Esophagus muscularis mucosa (tissue), 4 donors: ENCODE data around the gene ARID1B. TPM values are rescaled to one million over a fixed set of nuclear protein-coding genes. Genes with fewer than 3 reads are reported as not detected.
"Not testable (repeated sequence)": the region's sequence is repeated elsewhere in the genome, so short reads cannot be mapped to it uniquely, and the experiment has no call there.

Experiments used
- DNase-seq: peaks from one replicate; pipeline ENCODE4 v3.0.0-alpha.2; 2017; ENCODE audit errors: extremely low spot score
- H3K27ac ChIP-seq, 4 donors: fragments of 200-600 bp; sonication (generic); replicated peaks in 1 of 4; 1 replicate in 3 of 4; 2 replicates in 1 of 4; pipeline ENCODE4 v1.5.1; 2016 to 2019; ENCODE audit warnings: mild to moderate bottlenecking in 1 of 4
- H3K27me3 ChIP-seq, 4 donors: fragments of 200-600 bp; sonication (generic); one replicate each; pipeline versions ENCODE4 v1.5.1 to v1.6.0; 2016 to 2019
- H3K36me3 ChIP-seq, 4 donors: fragments of 200-600 bp; sonication (generic); one replicate each; pipeline ENCODE4 v1.5.1; 2016 to 2019
- H3K4me1 ChIP-seq, 4 donors: fragments of 200-600 bp; sonication (generic); one replicate each; pipeline ENCODE4 v1.5.1; 2016 to 2019
- H3K4me3 ChIP-seq, 4 donors: fragments of 200-600 bp; sonication (generic); 1 replicate in 2 of 4; 2 replicates in 2 of 4; pipeline ENCODE4 v1.5.1; 2016 to 2019; ENCODE audit warnings: mild to moderate bottlenecking in 4 of 4, moderate library complexity in 1 of 4
- H3K9me3 ChIP-seq, 4 donors: fragments of 200-600 bp; sonication (generic); 1 replicate in 3 of 4; 2 replicates in 1 of 4; pipeline ENCODE4 v1.5.1; 2016 to 2019
- CTCF ChIP-seq, 3 experiments: fragments of 200-600 bp in 2 of 3; fragments of 450-650 bp in 1 of 3; sonication (generic) in 2 of 3; IDR thresholded peaks; one replicate each; pipeline ENCODE4 v1.5.1; 2017 to 2019; ENCODE audit warnings: antibody characterized with exemption in 3 of 3, mild to moderate bottlenecking in 2 of 3, moderate library complexity in 1 of 3
- EP300 ChIP-seq: sonication (generic); formaldehyde crosslinking; IDR thresholded peaks from one replicate; pipeline ENCODE4 v1.6.1; 2017; ENCODE audit warnings: antibody characterized with exemption
- POLR2A ChIP-seq: fragments of 450-650 bp; IDR thresholded peaks from one replicate; pipeline ENCODE4 v1.6.1; 2017; ENCODE audit warnings: antibody characterized with exemption, moderate library complexity, mild to moderate bottlenecking, low read depth
- POLR2AphosphoS5 ChIP-seq, 2 donors: sonication (generic); formaldehyde crosslinking; IDR thresholded peaks; one replicate each; pipeline ENCODE4 v1.6.1; 2017; ENCODE audit warnings: antibody characterized with exemption in 2 of 2
- WGBS: methylation state at CpG from one replicate; pipeline ENCODE4 v1.1.5; 2018; 5-methylcytosine and 5-hydroxymethylcytosine counted together
- intact Hi-C: fragments of 100-400 bp; cut with DNase I; formaldehyde crosslinking; loops from one replicate; pipeline ENCODE4 v1.15.1; 2023
- total RNA-seq, 4 donors: library from RNA; depleted of rRNA; stranded (reverse); fragments of >200 nt; gene quantifications; one replicate each; pipeline versions ENCODE4 v1.1.0 to v1.2.1, GENCODE V29; 2016

The ARID1B gene
- total RNA-seq, 4 donors from 2014 or later = 55.0 to 87.2 (median 72.7) TPM

GRCh38 chr6:157036245-157036711 is 259.1 kb downstream of the ARID1B start:
- peaks cover 29 to 50% (median 49%) of the 10 kb centered on the region in 4 donors for H3K4me1 ChIP-seq
- no peak for DNase-seq

GRCh38 chr6:157037165-157037564 is 260.0 kb downstream of the ARID1B start:
- no peak overlapping the region for H3K27ac ChIP-seq
- WGBS = 84% methylated on average over 8 of the region's 8 CpGs
- intact Hi-C loops = loop anchor here (5.0 kb wide), 2 partner anchors 145 to 235 kb away; no protein-coding TSS in a partner anchor

More at GRCh38 chr6:157036245-157036711, 259.1 kb downstream of the ARID1B start:
- 56% methylated on average over 5 of the region's 5 CpGs for WGBS
- Histone ChIP-seq H3K27me3 (no peaks in the 10 kb centered on the region), H3K36me3 (no peaks in the 10 kb centered on the region), H3K4me3 (no peak overlapping the region), H3K27ac (peak overlapping the region in 3 of 4 donors; percentile 10 to 20 (median 16)), H3K9me3 (no peaks in the 10 kb centered on the region)
- TF ChIP-seq POLR2AphosphoS5 (IDR thresholded peaks at IDR 0.05) (no peak), EP300 (no peak), CTCF (IDR thresholded peaks at IDR 0.05) (no peak), POLR2A (no peak)
- intact Hi-C loops = loop anchor here (5.0 kb wide), 2 partner anchors 146 to 236 kb away; no protein-coding TSS in a partner anchor

GRCh38 chr6:157038610-157039009 is 261.4 kb downstream of the ARID1B start:
- H3K4me3 ChIP-seq = no peak overlapping the region
- WGBS = 94% methylated on average over 7 of the region's 7 CpGs
- H3K4me1 ChIP-seq = peaks cover 25 to 40% (median 38%) of the 10 kb centered on the region in 4 donors
- H3K27me3 ChIP-seq = no peaks in the 10 kb centered on the region
- H3K27ac ChIP-seq = no peak overlapping the region
- no peaks in the 10 kb centered on the region for H3K36me3 ChIP-seq
- intact Hi-C loops = loop anchor here (5.0 kb wide), 2 partner anchors 144 to 234 kb away; no protein-coding TSS in a partner anchor
- DNase-seq = no peak
- H3K9me3 ChIP-seq = no peaks in the 10 kb centered on the region
- TF ChIP-seq CTCF (IDR thresholded peaks at IDR 0.05) (no peak), EP300 (no peak), POLR2A (no peak), POLR2AphosphoS5 (IDR thresholded peaks at IDR 0.05) (no peak)

More at GRCh38 chr6:157037165-157037564, 260.0 kb downstream of the ARID1B start:
- no peaks in the 10 kb centered on the region for H3K27me3 ChIP-seq
- no peak overlapping the region for H3K4me3 ChIP-seq
- H3K4me1 ChIP-seq = peaks cover 29 to 50% (median 49%) of the 10 kb centered on the region in 4 donors
- TF ChIP-seq CTCF (IDR thresholded peaks at IDR 0.05) = no peak
- TF ChIP-seq POLR2A = no peak
- TF ChIP-seq POLR2AphosphoS5 (IDR thresholded peaks at IDR 0.05) = no peak
- TF ChIP-seq EP300 = no peak
- DNase-seq = no peak
- no peaks in the 10 kb centered on the region for H3K9me3 ChIP-seq
- no peaks in the 10 kb centered on the region for H3K36me3 ChIP-seq

- not testable (repeated sequence) for DNase-seq, H3K27ac ChIP-seq, H3K9me3 ChIP-seq, H3K27me3 ChIP-seq, H3K4me3 ChIP-seq, H3K36me3 ChIP-seq
- peaks cover 18 to 31% (median 28%) of the 10 kb centered on the region in 4 donors for H3K4me1 ChIP-seq
- intact Hi-C loops = loop anchor here (5.0 kb wide), 2 partner anchors 143 to 233 kb away; no protein-coding TSS in a partner anchor
- WGBS = over 99% methylated on average over 4 of the region's 4 CpGs
These were observed 262.5 kb downstream of the ARID1B start for GRCh38 chr6:157039639-157040038.

GRCh38 chr6:157040191-157040590 is 263.0 kb downstream of the ARID1B start:
- intact Hi-C loops = no loop called here
- Histone ChIP-seq H3K4me1 (peaks cover 15 to 27% (median 23%) of the 10 kb centered on the region in 4 donors), H3K27ac (no peak overlapping the region), H3K4me3 (no peak overlapping the region), H3K36me3 (no peaks in the 10 kb centered on the region), H3K9me3 (no peaks in the 10 kb centered on the region), H3K27me3 (no peaks in the 10 kb centered on the region)
- 95% methylated on average over 7 of the region's 7 CpGs for WGBS
- DNase-seq = no peak
- no peak for TF ChIP-seq CTCF (IDR thresholded peaks at IDR 0.05)
